Loucy (cell line): Measurements from ENCODE around the gene AADACL4.

Source experiments
- CTCF ChIP-seq: fragments of 200-600 bp; sonication (generic); conservative IDR thresholded peaks from 2 replicates; pipeline ENCODE4 v1.5.1; 2014; ENCODE audit warnings: mild to moderate bottlenecking, antibody characterized with exemption, low read length
- EZH2phosphoT487 ChIP-seq: fragments of 200-600 bp; IDR thresholded peaks from 2 replicates; pipeline ENCODE4 v1.6.1; 2018; ENCODE audit warnings: antibody characterized with exemption, mild to moderate bottlenecking, moderate library complexity, borderline replicate concordance

DNA sequence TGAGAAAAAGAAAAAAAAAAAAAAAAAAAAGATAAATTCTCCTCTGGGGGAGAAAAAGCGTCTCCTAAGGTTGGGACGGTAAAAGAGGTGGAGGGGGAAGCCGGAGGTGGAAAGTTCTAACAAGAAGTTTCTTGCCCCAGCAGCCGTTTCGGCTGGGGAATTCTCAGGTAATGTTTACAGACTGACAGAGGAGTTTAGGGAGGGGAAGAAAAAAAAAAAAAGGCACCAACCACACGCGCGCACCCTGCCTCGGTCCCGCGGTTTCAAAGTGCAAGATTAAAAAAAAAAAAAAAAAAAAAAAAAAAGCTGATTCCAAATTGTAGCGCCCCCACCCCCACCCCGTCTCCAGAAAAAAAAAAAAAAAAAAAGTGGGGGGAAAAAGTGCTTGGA, 26.4 kb upstream of the AADACL4 start:
- TF ChIP-seq CTCF (no peak; the same call in 1 of the 2 replicates), EZH2phosphoT487 (no peak)
